Gastrocnemius medialis (tissue), 4 donors: ENCODE measurements around the gene C6orf118.

Experiments used
- POLR2A ChIP-seq, 2 donors: fragments of 450-650 bp; IDR thresholded peaks; one replicate each; pipeline ENCODE4 v1.6.1; 2017; ENCODE audit warnings: antibody characterized with exemption in 2 of 2, mild to moderate bottlenecking in 2 of 2, moderate library complexity in 2 of 2
- TF ChIP-seq, protein P1 (sequence below), 5 experiments: fragments of 450-650 bp in 3 of 5; fragments of 200-600 bp in 2 of 5; sonication (generic) in 2 of 5; IDR thresholded peaks in 4 of 5; conservative IDR thresholded peaks in 1 of 5; 1 replicate in 4 of 5; 2 replicates in 1 of 5; pipeline ENCODE4 v1.5.1; 2016 to 2019; ENCODE audit warnings: antibody characterized with exemption in 5 of 5, mild to moderate bottlenecking in 3 of 5, moderate library complexity in 3 of 5

GRCh38 chr6:165260462-165260861, 48.9 kb downstream of the C6orf118 start:
- TF ChIP-seq, protein P1, sequence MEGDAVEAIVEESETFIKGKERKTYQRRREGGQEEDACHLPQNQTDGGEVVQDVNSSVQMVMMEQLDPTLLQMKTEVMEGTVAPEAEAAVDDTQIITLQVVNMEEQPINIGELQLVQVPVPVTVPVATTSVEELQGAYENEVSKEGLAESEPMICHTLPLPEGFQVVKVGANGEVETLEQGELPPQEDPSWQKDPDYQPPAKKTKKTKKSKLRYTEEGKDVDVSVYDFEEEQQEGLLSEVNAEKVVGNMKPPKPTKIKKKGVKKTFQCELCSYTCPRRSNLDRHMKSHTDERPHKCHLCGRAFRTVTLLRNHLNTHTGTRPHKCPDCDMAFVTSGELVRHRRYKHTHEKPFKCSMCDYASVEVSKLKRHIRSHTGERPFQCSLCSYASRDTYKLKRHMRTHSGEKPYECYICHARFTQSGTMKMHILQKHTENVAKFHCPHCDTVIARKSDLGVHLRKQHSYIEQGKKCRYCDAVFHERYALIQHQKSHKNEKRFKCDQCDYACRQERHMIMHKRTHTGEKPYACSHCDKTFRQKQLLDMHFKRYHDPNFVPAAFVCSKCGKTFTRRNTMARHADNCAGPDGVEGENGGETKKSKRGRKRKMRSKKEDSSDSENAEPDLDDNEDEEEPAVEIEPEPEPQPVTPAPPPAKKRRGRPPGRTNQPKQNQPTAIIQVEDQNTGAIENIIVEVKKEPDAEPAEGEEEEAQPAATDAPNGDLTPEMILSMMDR (IDR thresholded peaks at IDR 0.05 in 4 of 5, conservative IDR thresholded peaks at IDR 0.05 in 1 of 5), result no peak
- TF ChIP-seq POLR2A (IDR thresholded peaks at IDR 0.05), result no peak
